A172 (cell line): ENCODE data around the gene ADAMTS15. TPM values are rescaled to one million over a fixed set of nuclear protein-coding genes. Genes with fewer than 3 reads are reported as not detected.

Experiments used
- DNase-seq: peaks from one replicate; pipeline ENCODE4 v3.0.0-alpha.2; 2015; ENCODE audit warnings: low spot score
- total RNA-seq: library from RNA; depleted of rRNA; stranded (reverse); fragments of >200 nt; shearing (Covaris generic); gene quantifications from 2 replicates; pipeline ENCODE4 v1.2.3, GENCODE V29; 2014

Gene ADAMTS15
- total RNA-seq, 1 experiment from 2014 or later = 0.67 TPM

DNA sequence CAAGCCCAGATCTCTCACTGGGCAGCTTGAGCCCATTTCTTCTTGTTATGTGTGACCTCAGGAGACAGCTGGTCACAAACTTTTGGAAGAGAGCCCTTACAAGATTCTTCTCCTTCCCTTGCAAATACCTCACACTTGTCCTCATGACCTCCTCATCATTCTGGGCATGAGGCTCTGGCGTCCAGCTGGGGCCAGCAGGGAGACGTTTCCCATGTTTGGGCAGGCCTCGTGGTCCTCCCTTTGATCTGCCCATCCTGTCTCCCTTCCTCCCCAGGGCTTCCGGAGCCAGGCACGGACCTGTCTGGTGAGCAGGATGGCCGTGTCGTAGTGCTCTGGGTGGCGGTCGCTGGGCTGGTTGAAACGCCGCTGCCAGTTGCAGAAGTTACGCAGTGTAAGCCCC lies 29.7 kb upstream of the ADAMTS15 start:
- DNase-seq = no peak

DNA sequence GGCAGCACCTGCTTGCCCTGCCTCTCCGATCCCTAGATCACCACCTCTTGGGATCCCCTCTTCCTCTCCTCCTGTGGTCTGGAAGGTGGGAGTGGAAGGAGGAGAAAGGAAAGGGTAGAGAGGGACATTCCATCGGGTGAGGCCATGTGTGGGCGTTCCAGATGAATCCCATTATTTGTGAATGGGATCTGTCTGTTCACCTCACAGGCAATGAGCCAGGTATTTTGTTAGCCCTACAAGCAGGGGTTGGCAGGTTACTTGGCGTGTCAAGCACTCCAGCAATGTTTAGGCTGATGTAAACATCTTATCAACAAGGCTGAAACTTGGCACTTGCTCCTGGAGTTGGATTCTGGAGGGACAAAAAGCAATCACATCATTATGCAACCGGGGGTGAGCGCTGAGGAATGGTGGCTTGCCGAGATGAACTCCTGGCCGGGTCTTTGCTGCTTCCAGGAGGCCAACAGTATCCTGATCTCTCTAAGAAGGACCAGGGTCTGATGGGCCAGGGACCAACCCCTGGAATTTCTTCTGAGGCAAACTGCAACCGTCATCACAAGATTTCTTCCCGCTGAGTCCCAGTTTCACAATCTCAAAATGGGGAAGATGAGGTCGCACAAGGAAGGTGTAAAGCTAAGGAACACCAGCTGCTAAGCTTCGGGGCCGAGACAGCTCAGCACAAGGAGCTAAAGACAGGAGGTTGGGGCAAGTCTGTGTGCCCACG lies 27.8 kb upstream of the ADAMTS15 start:
- no peak for DNase-seq

DNA sequence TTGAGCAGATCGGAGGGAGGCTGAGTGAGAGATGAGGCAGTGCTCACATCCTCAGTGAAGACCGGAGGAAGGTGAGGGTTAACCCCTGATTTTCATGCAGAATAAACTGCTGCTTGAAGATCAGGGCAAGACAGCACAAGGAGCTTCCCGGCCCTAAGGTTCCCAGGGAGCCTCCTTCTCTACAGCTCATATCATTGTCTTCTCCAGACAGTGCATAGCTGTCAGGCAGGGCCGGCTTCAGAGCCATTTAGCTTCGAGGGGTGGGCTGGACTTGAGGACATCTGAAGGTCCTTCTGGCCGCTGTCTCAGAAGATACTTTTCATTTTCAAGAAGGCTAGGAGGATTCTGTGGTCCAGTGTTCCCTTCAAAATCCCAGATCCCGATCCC lies 27.3 kb upstream of the ADAMTS15 start:
- no peak for DNase-seq

DNA sequence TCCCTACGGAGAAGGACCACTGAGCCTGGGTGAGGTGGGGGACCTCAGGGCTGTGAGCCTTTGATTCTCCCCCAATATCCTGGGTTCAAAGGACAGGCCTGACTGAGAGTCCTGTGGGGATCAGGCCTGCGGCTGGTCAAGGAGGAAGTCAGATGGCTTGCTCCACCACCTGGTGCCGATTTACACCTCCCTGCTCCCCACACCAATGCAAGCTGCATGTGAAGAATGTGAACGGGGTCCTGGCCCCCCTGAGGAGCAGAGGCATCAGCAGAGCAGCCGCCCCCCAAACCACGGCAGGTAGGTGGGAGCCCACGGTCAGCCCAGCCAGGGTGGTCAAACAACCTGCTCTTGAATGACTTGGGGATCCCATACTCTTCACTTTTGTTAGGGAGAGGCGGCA lies 26.7 kb upstream of the ADAMTS15 start:
- DNase-seq = no peak

DNA sequence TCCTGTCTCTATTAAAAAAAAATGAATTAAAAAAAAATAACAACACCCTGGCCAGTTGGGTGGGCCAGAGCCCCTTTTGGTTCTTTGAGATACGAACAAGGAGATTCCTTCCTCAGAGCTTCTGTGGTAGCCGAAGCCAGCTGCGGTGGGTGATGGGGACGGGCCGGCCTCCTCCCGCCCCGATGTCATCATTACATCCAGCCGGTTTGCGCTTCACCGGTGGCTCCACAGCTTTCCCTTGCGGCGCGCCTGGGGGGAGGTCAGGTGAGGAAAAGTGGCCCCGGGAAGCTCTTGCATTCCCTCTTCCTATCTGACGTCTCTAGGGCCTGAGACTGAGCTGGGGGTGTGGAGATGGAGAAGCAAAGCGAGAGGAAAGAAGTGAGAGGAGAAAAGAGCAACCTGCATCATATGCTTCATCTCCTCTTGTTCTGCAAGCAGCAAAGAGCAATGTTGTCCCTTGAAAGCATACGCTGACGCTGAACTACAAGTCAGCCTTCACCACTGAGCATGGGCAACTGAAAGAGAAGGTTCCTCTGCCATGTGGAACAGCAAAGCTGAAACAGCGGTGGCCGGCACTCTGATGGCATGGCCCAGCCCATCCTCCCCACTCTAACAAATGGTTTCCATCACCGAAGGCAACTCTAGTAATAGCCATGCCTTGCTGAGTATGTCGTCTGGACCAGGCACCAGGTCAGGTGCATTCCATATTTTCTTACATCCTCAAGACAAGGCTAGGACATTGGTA lies 26.0 kb upstream of the ADAMTS15 start:
- DNase-seq = no peak

DNA sequence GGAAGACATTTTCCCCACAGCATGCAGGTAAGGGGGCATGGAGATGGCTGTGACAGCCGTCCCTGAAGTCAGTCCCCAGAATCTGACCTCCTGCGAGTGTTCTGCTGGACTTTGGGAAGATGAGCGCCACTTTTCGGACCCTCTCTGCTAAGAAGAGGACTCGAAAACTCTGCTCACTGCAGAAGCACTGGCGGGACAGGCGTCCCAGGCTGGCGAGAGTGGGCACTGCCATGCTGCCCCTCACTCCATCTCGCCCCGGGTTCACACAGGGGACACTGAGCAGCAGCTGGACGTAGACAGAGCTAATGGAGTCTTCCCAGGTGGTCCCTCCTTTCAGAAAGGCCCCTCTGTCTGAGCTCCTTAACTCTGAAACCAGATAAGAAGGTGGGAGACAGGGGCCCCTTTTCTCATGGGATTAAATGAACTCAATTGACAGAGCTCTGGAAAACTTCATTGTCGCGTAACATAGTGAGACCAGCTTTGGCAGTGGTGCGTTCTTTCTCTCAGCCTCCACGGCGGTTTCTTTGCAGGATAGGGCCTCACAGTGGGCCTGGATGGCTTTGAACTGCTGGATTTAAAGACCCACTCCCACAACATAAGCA lies 24.8 kb upstream of the ADAMTS15 start:
- DNase-seq = no peak

DNA sequence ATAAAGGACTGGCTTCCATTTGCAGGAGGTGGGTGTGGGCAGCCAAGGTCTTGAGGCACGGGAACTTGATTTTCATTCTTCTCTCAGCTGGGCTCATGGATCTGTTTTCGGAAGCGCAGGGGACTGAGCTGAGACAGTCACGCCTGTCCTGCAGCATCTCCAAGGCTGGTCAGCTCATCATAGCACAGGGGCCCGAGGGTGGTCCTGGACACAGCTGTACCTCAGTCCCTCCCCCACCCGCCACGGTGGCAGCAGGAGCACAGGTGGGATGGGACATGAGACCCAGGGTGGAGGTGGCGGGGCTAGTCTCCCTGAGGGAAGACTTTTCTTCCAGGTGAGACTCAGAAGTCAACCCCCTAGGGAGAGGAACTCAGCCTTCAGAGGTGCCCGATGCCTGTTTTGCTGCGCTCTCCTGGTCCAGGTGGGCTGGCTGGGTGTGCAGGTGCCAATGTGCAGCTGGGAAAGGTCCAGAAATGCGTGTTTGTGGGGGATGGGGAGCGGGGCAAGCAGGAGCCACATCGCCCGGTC lies 23.8 kb upstream of the ADAMTS15 start:
- no peak for DNase-seq

DNA sequence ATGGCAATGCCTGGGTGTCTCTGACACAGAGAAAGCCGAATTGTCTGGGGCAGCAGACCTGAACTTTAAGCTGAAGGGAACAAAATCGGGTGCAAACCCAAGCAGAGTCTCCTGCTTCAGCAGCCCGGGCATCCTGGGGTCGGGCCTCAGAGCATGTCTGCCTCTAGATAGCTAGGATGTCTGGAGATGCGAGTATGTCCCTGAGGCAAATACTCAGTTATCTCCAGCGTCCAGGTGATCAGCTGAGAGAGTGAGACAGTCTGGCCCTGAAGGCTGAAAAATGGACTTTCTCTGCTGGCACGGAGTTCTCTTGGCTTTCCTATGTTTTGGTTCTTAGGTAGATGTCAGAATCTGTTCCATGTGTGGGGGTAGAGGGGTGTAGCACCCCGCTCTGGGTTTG lies 23.3 kb upstream of the ADAMTS15 start:
- no peak for DNase-seq

DNA sequence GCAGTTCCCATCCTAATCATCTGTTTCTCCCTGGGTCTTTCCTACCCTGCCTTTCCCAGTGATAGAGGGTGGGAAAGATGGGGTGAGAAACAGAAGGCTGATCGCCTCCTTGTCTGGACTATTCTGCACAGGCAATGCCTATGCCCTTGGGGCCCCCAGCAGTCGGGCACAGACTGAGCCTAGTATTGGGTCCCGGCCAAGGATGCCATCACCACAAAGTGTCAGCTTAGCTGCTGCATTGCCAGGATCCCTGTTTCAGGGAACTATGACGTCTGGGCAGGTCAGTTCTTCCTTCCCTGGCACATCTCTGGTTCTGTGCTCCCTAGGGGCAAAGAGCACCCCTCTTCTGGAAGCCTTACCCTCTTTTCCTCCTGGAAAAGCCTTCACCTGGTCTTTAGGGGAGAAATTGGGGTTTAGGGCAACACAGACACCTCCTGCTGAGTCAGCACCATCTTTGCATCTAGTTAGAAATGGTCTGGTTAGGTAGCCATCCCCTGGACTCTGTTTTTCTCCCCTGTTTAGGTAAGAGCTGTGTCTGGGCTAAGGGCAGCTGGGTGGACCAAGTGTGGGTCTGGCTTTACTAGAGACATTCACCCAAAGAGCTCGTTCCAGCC lies 22.1 kb upstream of the ADAMTS15 start:
- no peak for DNase-seq

DNA sequence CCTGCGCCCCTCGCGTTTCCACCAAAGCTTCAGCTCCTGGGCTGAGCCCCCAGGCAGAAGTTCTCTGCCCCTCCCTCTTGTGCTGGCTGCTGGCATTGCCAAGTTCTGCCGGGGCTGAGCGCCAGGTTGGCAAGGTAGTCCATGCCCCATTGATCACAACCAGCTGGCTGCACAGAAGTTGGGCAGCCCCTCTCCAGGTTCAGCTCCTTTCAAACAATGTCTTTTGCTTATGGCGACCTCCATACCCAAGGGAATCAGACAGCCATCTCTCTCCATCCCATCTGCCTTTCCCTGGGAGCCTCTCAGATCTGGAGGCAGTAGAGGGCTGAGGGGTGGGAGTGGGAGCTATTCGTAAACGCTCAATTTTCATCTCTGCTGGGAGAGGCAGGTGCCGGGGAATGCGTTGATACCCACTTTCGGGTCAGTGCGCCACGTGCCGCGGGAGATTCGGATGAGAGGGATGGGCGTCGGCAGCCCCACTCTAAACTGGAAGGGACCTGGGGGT lies 21.6 kb upstream of the ADAMTS15 start:
- no peak for DNase-seq

DNA sequence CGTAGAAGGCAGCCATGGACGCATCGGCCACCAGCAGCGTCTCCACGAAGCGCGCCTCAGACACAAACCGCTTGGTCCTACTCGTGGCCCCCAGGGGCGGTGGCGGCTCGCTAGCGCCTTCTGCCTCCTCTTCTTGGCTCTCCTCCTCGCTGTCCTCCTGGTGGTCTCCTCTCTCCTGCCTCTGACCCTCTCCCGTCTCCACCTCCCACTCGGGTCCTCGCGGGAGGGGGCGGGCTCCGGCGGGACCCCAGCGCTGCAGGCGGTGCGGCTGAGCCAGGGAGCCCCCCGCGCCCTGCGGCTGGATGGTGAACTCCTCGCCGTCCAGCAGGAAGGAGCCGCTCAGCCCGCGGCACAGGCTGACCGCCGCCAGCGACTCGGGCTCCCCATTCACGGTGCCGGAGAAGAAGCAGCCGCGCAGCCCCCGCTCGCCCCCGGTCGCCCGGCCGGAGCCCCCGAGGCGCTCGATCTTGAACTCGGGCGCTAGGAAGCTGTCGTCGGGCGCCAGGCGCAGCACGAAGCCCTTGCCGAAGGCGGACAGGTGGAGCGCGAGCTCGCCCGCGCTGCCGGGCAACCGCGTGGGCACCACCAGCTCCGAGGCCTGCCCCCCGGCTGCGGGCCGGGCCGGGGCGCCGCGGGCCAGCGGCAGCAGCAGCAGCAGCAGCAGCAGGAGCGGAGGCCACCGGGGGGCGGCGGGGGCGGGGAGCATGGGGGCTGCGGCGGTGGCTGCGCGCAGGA lies 20.7 kb upstream of the ADAMTS15 start:
- DNase-seq = no peak

DNA sequence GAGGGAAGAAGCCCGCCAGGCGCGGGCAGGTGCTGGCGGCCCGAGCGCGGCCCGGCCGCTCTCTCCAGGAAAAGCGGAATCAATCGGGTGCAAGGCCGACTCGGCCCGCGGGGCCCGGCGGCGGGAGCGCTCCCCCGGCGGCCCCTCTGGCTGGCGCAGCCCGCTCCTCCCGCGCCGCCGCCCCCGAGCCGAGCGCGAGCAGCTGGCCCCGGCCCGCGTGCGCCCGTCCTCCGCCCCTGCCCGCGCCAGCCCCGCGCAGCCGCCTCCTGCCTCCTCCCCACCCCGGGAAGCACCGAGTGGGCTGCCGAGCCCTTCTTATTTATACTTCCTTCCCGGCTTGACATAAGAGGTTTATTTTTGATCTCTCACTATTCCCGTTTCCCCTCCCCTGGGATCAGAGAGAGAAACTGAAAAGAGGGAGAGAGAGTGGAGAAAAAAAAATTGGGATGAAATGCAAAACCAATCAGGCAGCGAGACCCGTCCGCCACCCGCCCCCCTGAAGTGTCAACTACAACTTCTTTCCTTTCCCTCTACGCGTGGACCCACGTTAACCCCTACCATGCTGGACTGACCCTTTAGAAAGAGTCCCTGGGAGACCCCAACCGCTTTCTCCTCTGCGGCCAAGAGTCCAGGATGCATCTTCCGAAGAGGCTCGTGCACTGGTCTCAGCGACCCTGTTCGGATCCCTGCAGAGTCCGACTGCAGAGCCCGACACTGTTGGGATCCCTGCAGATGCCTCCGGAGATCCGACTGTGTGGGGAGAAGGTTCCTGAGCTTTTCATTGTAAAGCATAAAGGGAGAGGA lies 19.9 kb upstream of the ADAMTS15 start, which contains the start of gene ADAMTS8:
ADAMTS8 (minus strand) TSS at position 294 of the 804 bp plus-strand sequence. CDS start 323 bp downstream, outside the sequence.
- no peak for DNase-seq

DNA sequence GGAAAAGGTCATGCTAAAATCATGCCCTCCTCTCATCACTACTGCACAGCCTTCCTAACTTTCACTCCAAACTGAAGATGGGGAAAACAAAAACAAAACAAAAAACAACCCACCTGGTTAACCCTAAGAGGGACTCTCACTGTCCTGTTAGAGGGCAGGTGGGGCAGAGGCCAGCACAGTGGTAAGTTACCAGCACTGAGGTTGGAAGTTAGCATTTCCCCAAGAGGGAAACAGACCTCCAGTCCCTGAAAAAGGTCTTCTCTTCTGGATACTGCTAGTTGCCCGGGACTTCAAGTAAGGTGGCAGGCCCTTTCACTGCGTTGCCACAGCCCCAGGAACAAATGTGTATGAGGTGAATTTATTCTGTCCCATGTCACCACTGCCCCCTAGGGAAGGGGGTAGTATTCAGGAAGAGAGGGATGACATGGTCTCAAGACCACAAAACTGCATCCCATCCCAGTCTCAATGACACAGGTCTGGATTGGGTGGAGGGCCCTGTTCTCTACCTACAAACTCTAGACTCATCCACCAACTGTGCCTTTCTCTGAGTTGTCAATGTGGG lies 19.2 kb upstream of the ADAMTS15 start:
- DNase-seq = no peak

DNA sequence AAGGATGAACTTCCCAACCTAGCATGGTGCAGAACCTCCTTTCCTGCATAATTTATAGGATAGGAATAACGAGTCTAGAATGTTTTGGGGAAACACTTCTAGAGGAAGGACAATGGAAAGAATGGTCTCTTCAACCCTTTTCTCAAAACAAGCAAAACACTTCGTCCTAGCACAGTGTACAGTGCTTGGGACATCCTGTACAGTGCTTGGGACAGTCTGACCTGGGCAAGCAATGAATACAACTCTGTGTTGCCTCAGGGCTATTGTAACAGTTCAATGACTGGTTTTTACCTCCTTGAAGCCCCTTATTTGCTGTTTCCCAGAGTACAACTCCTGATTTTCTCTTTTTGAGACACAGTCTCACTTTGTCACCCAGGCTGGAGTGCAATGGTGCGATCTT lies 18.5 kb upstream of the ADAMTS15 start:
- no peak for DNase-seq

DNA sequence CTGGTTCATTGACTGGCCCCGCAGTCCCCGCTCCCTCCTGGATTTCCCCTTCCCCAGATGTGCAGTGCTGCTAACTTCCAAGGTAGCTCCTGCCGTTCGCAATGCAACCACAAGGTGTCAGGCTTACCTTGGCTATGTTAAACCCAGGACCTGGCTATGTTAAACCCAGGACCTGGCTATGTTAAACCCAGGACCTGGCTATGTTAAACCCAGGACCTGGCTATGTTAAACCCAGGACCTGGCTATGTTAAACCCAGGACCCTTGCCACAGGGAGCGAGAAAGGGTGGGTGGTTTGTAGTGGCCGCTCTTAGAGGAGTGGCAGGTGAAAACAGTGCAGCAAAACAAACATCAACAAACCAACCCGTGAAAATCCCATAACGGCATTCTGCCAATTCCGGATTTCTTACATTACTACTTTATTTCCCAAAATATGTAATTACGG lies 17.1 kb upstream of the ADAMTS15 start:
- DNase-seq = peak; percentile 46

DNA sequence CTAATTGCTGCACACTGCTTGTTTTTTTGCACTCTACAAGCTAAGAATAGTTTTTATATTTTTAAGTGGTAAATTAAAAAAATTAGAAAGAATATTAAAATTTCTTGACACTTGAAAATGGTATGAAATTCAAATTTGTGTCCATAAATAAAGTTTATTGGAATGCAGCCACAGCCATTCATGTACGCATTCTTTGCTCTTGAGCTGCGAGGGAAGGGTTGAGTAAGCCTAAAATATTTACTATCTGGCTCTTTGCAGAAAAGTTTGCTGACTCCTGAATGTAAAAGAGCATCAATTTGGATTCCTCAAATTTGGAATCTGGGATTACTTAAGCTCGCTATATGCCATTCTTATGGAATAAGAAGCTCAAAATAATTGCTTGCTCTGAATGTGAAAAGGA lies 16.6 kb upstream of the ADAMTS15 start:
- DNase-seq = no peak

DNA sequence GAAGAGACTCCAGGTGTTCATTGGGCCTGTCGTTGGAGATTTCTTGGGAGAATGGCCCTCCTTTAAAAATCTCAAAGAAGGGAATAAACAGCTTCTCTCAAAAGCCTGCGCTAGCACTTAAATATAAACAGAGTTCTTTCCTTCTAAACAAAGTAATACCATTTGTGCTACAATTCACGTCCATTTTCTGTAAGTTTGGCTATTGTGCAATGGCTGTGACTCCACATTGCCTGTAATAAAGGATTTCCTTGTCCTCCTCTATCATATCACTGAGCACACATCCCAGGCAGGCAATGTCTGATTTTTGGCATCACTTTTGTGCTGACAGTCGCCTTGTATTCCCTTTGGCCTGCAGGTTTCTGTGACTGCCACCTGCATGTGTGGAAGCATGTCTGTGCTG lies 15.1 kb upstream of the ADAMTS15 start:
- DNase-seq = no peak

DNA sequence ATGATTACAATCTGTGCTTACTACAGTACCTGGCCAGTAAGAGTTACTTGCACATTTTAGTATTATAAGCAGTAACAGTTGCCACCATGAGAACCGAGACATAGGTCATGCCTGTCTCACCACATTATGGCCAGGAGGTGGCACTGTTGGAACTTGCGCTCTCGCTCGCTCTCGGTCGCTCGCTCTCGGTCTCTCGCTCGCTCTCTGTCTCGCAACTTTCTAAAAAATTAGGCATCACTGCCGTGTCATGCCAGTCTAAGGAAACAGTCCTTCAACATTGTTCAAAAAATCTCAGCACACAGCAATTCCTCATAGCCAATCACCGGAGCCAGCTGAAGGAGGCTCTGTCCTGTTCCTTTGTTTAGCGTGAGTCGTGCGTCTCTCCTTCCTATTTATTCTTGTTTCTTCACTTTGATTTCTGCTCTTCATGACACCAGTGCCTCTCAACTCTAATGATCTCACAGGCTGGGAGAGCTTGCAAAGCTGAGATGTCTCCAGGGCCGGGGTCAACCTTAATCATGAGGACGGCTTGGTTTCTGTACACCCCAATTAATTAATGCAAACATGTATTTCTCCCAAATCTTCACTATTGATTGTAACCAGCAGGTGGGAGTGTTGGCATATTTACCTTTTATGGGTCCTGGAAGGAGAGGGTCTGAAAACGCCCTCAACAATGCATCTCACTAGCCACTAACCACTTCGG lies 13.8 kb upstream of the ADAMTS15 start:
- DNase-seq = peak; percentile 64

DNA sequence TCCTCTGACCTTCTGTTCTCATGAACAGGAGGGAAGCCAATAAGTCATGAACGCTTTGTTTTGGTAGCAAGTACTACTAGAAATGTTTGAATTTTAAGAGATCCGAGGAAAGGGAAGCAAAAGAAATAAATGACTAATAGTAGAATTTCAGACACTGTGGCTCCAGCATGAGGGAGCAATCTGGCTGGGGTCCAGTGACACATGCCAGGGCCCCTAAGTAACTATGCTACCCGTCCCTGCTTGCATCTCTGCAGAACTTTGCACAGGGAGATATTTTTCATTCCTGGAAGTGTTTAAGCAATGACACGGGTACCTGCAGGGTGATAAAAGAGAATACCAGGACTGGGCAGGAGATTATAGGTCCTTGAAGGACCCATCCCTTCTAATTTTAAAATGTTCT lies 12.8 kb upstream of the ADAMTS15 start:
- no peak for DNase-seq
